Mesenchymal stem cell (in vitro differentiated cells and primary cell): ENCODE data around the gene POLD3. TPM values are rescaled to one million over a fixed set of nuclear protein-coding genes. Genes with fewer than 3 reads are reported as not detected.

ENCODE experiments used
- DNase-seq: peaks from one replicate; pipeline ENCODE4 v3.0.0-alpha.2; 2013
- H2AFZ ChIP-seq: one replicate; pipeline ENCODE4 v1.6.1; 2013; ENCODE audit warnings: low read depth, mild to moderate bottlenecking, control low read depth, inconsistent platforms, low read length, moderate library complexity
- H2AK5ac ChIP-seq: 2 replicates; pipeline ENCODE4 v1.6.1; 2013; ENCODE audit warnings: low read length, moderate library complexity, mild to moderate bottlenecking, inconsistent platforms; ENCODE audit not compliant: severe bottlenecking
- H2BK120ac ChIP-seq: one replicate; pipeline ENCODE4 v1.6.1; 2013; ENCODE audit warnings: low read depth, mild to moderate bottlenecking, inconsistent platforms, low read length, moderate library complexity
- H2BK12ac ChIP-seq, 2 experiments: one replicate each; pipeline ENCODE4 v1.6.1; 2013; ENCODE audit warnings: inconsistent platforms in 2 of 2, low read length in 2 of 2, mild to moderate bottlenecking in 2 of 2, moderate library complexity in 2 of 2, control low read depth in 1 of 2
- H2BK15ac ChIP-seq: one replicate; pipeline ENCODE4 v1.6.1; 2013; ENCODE audit warnings: mild to moderate bottlenecking, low read depth, inconsistent platforms; ENCODE audit not compliant: poor library complexity, severe bottlenecking
- H2BK5ac ChIP-seq: 2 replicates; pipeline ENCODE4 v1.6.1; 2013; ENCODE audit warnings: low read depth, mild to moderate bottlenecking, low read length, control low read depth, inconsistent platforms; ENCODE audit not compliant: poor library complexity, severe bottlenecking
- H3K14ac ChIP-seq, 2 experiments: one replicate each; pipeline ENCODE4 v1.6.1; 2013; ENCODE audit warnings: inconsistent platforms in 2 of 2, low read length in 2 of 2, control low read depth in 1 of 2, mild to moderate bottlenecking in 1 of 2, moderate library complexity in 1 of 2
- H3K18ac ChIP-seq, 2 experiments: one replicate each; pipeline ENCODE4 v1.6.1; 2013; ENCODE audit warnings: inconsistent platforms in 2 of 2, low read length in 2 of 2, control low read depth in 1 of 2, low read depth in 1 of 2, mild to moderate bottlenecking in 1 of 2
- H3K23ac ChIP-seq, 2 experiments: one replicate each; pipeline ENCODE4 v1.6.1; 2013; ENCODE audit warnings: inconsistent platforms in 2 of 2, low read length in 2 of 2, mild to moderate bottlenecking in 2 of 2, moderate library complexity in 2 of 2, control low read depth in 1 of 2
- H3K27ac ChIP-seq: 2 replicates; pipeline ENCODE4 v1.5.1; 2013; ENCODE audit warnings: mild to moderate bottlenecking, moderate library complexity, low read length, control low read depth, inconsistent platforms; ENCODE audit not compliant: poor library complexity, severe bottlenecking
- H3K27me3 ChIP-seq, 2 experiments: 2 replicates each; pipeline versions ENCODE4 v1.6.1 to v1.7.0; 2013; ENCODE audit warnings: low read length in 2 of 2, mild to moderate bottlenecking in 2 of 2, moderate library complexity in 2 of 2, control low read depth in 1 of 2, inconsistent platforms in 1 of 2; ENCODE audit not compliant: control insufficient read depth in 1 of 2, insufficient read depth in 1 of 2
- H3K36me3 ChIP-seq, 2 experiments: 2 replicates each; pipeline versions ENCODE4 v1.6.1 to v1.7.0; 2013; ENCODE audit warnings: low read length in 2 of 2, control low read depth in 1 of 2, inconsistent platforms in 1 of 2, low read depth in 1 of 2, mild to moderate bottlenecking in 1 of 2; ENCODE audit not compliant: insufficient read depth in 2 of 2, control insufficient read depth in 1 of 2
- H3K4ac ChIP-seq, 2 experiments: one replicate each; pipeline ENCODE4 v1.6.1; 2013; ENCODE audit warnings: inconsistent platforms in 2 of 2, low read length in 2 of 2, mild to moderate bottlenecking in 2 of 2, moderate library complexity in 2 of 2, control low read depth in 1 of 2, low read depth in 1 of 2
- H3K4me1 ChIP-seq: 2 replicates; pipeline ENCODE4 v1.6.1; 2013; ENCODE audit warnings: low read depth, low read length, control low read depth; ENCODE audit not compliant: control insufficient read depth, insufficient read depth
- H3K4me2 ChIP-seq: 2 replicates; pipeline ENCODE4 v1.6.1; 2013; ENCODE audit warnings: low read length, mild to moderate bottlenecking, inconsistent platforms; ENCODE audit not compliant: poor library complexity, severe bottlenecking
- H3K4me3 ChIP-seq, 2 experiments: 2 replicates each; pipeline versions ENCODE4 v1.5.1 to v1.7.0; 2013; ENCODE audit warnings: low read length in 2 of 2, mild to moderate bottlenecking in 2 of 2, control low read depth in 1 of 2, low read depth in 1 of 2; ENCODE audit not compliant: insufficient read depth in 1 of 2
- H3K79me1 ChIP-seq: replicated peaks from 2 replicates; pipeline ENCODE4 v1.6.1; 2013; ENCODE audit warnings: mild to moderate bottlenecking, control low read depth, low read length, inconsistent platforms; ENCODE audit not compliant: poor library complexity, severe bottlenecking
- H3K9ac ChIP-seq: 2 replicates; pipeline ENCODE4 v1.7.0; 2013; ENCODE audit warnings: mild to moderate bottlenecking, low read length, moderate library complexity
- H3K9me3 ChIP-seq: 2 replicates; pipeline ENCODE4 v1.7.0; 2013; ENCODE audit warnings: mild to moderate bottlenecking, low read length; ENCODE audit not compliant: control insufficient read depth
- H4K8ac ChIP-seq: one replicate; pipeline ENCODE4 v1.6.1; 2013; ENCODE audit warnings: inconsistent platforms, mild to moderate bottlenecking, low read length, moderate library complexity
- H4K91ac ChIP-seq: one replicate; pipeline ENCODE4 v1.6.1; 2013; ENCODE audit warnings: mild to moderate bottlenecking, low read length, inconsistent platforms
- WGBS: methylation state at CpG from one replicate; pipeline ENCODE4 v1.1.7; 2013; ENCODE audit warnings: mixed read lengths; 5-methylcytosine and 5-hydroxymethylcytosine counted together
- polyA plus RNA-seq, 2 experiments: library from polyadenylated mRNA; stranded (reverse); fragments of 200-250 nt; gene quantifications; one replicate each; pipeline ENCODE4 v1.2.3, GENCODE V29; 2013

The POLD3 gene
- polyA plus RNA-seq (2013, experiment 1 of 2) = 6.4 TPM
- 6.1 TPM for polyA plus RNA-seq (2013, experiment 2 of 2)

GRCh38 chr11:74592441-74593362, at the start of gene POLD3:
POLD3 (plus strand) TSS chr11:74592582; CDS start chr11:74592659, 77 bp downstream.
- peaks cover 11% of the 10 kb centered on the region for H3K79me1 ChIP-seq
- peak within 1 kb of the TSS in 1 of 2 experiments; percentile 66 for H3K4ac ChIP-seq
- peak within 1 kb of the TSS; percentile 43 for H2AFZ ChIP-seq
- peak within 1 kb of the TSS; percentile 85 for H4K8ac ChIP-seq
- no peak within 1 kb of the TSS for H2AK5ac ChIP-seq
- H3K4me3 ChIP-seq = peak within 1 kb of the TSS; percentile 80 to 99
- peak within 1 kb of the TSS; percentile 27 for H2BK120ac ChIP-seq
- H2BK5ac ChIP-seq = no peak within 1 kb of the TSS
- H3K27ac ChIP-seq = no peak within 1 kb of the TSS
- peak within 1 kb of the TSS; percentile 25 for H4K91ac ChIP-seq
- no peak within 1 kb of the TSS for H2BK12ac ChIP-seq
- peak within 1 kb of the TSS; percentile 96 for H3K9ac ChIP-seq
- H3K27me3 ChIP-seq = no peaks in the 10 kb centered on the region
- H2BK15ac ChIP-seq = peak within 1 kb of the TSS; percentile 93
- H3K18ac ChIP-seq = peak within 1 kb of the TSS; percentile 7 to 58
- WGBS = under 1% methylated on average over 62 of the region's 63 CpGs
- H3K14ac ChIP-seq = peak within 1 kb of the TSS in 1 of 2 experiments; percentile 22
- peak; percentile 91 for DNase-seq
- H3K23ac ChIP-seq = no peak within 1 kb of the TSS
- peaks cover 3 to 21% of the 10 kb centered on the region in 2 experiments for H3K36me3 ChIP-seq
- H3K4me1 ChIP-seq = no peaks in the 10 kb centered on the region
- H3K4me2 ChIP-seq = peak within 1 kb of the TSS; percentile 68
- no peaks in the 10 kb centered on the region for H3K9me3 ChIP-seq

- Histone ChIP-seq H3K4ac (no peak overlapping the region), H3K14ac (no peak overlapping the region), H4K91ac (no peak overlapping the region), H3K79me1 (no peaks in the 10 kb centered on the region), H4K8ac (no peak overlapping the region), H3K18ac (no peak overlapping the region), H3K4me1 (no peaks in the 10 kb centered on the region), H3K4me2 (no peak overlapping the region), H3K23ac (no peak overlapping the region), H2AK5ac (no peak overlapping the region), H3K9me3 (peaks cover 15% of the 10 kb centered on the region), H2BK5ac (no peak overlapping the region), H2BK12ac (no peak overlapping the region), H3K4me3 (no peak overlapping the region), H3K27ac (no peak overlapping the region), H2BK15ac (no peak overlapping the region), H3K36me3 (no peaks in the 10 kb centered on the region), H3K27me3 (peaks cover 6 to 21% of the 10 kb centered on the region in 2 experiments), H2BK120ac (no peak overlapping the region), H3K9ac (no peak overlapping the region), H2AFZ (no peak overlapping the region)
- no peak for DNase-seq
- WGBS = 91% methylated on average over 2 of the region's 2 CpGs
Observed at GRCh38 chr11:74543991-74544390, 48.4 kb upstream of the POLD3 start.

- H3K4ac ChIP-seq = no peak overlapping the region
- no peak overlapping the region for H3K18ac ChIP-seq
- no peak overlapping the region for H4K91ac ChIP-seq
- H3K9me3 ChIP-seq = peaks cover 7% of the 10 kb centered on the region
- no peak overlapping the region for H3K23ac ChIP-seq
- H2BK15ac ChIP-seq = no peak overlapping the region
- no peak overlapping the region for H4K8ac ChIP-seq
- no peaks in the 10 kb centered on the region for H3K36me3 ChIP-seq
- no peak overlapping the region for H2BK12ac ChIP-seq
- no peak overlapping the region for H3K4me3 ChIP-seq
- H3K4me2 ChIP-seq = no peak overlapping the region
- no peak overlapping the region for H3K27ac ChIP-seq
- H2AK5ac ChIP-seq = no peak overlapping the region
- no peak overlapping the region for H3K14ac ChIP-seq
- DNase-seq = no peak
- H3K4me1 ChIP-seq = no peaks in the 10 kb centered on the region
- H3K79me1 ChIP-seq = no peaks in the 10 kb centered on the region
- H3K9ac ChIP-seq = no peak overlapping the region
- no peak overlapping the region for H2BK5ac ChIP-seq
- 87% methylated on average over 5 of the region's 5 CpGs for WGBS
- peaks cover under 1 to 31% of the 10 kb centered on the region in 2 experiments for H3K27me3 ChIP-seq
- H2AFZ ChIP-seq = no peak overlapping the region
- no peak overlapping the region for H2BK120ac ChIP-seq
Observed at GRCh38 chr11:74546752-74547151, 45.6 kb upstream of the POLD3 start.

- Histone ChIP-seq H3K9ac (no peak overlapping the region), H3K14ac (no peak overlapping the region), H3K4me3 (no peak overlapping the region)
Observed at GRCh38 chr11:74550991-74551753, 41.2 kb upstream of the POLD3 start.

More at GRCh38 chr11:74550991-74551753, 41.2 kb upstream of the POLD3 start:
- Histone ChIP-seq H3K4ac (no peak overlapping the region), H3K27ac (no peak overlapping the region), H3K36me3 (no peaks in the 10 kb centered on the region), H3K27me3 (peaks cover 0 to 26% of the 10 kb centered on the region in 2 experiments), H2BK15ac (no peak overlapping the region), H3K18ac (no peak overlapping the region), H3K4me2 (no peak overlapping the region), H3K79me1 (no peaks in the 10 kb centered on the region), H3K9me3 (no peaks in the 10 kb centered on the region), H2AFZ (no peak overlapping the region), H3K23ac (no peak overlapping the region), H2BK5ac (peak overlapping the region; percentile 24), H4K91ac (no peak overlapping the region), H4K8ac (no peak overlapping the region), H2BK120ac (no peak overlapping the region), H2BK12ac (no peak overlapping the region), H3K4me1 (peaks cover 2% of the 10 kb centered on the region), H2AK5ac (no peak overlapping the region)
- WGBS = 91% methylated on average over 4 of the region's 4 CpGs
- no peak for DNase-seq
